ENCODE results near the gene FAM168B. TPM values are rescaled to one million over a fixed set of nuclear protein-coding genes. Genes with fewer than 3 reads are reported as not detected.

The FAM168B gene
- total RNA-seq, 1 experiment from 2014 or later = 79.6 TPM

DNA sequence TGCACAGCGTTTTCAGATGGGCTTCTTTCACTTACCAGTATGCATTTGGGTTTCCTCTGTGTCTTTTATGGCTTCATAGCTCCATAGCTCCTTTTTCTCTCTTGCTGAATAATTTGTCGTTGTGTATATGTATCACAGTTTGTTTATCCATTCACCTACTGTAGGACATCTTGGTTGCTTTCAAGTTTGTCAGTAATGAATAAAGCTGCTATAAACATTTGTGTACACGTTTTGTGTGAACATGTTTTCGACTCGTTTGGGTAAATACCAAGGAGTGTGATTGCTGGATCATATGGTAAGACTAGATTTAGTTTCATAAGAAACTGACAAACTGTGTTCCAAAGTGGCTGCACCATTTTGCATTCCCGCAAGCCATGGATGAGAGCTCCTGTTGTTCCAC, 94.7 kb downstream of the FAM168B start:
- no peaks in the 10 kb centered on the region for H3K27me3 ChIP-seq (ENCODE audit: insufficient read depth, low read depth)
- no TSS peak for BruUV-seq (replicated peaks)
- no peak overlapping the region for H3K4me2 ChIP-seq
- H3K9me2 ChIP-seq (ENCODE audit: insufficient read depth) = no peaks in the 10 kb centered on the region
- H3K27ac ChIP-seq = no peak overlapping the region
- H3K4me1 ChIP-seq (replicated peaks; ENCODE audit: insufficient read depth) = no peaks in the 10 kb centered on the region
- TF ChIP-seq, protein P1, sequence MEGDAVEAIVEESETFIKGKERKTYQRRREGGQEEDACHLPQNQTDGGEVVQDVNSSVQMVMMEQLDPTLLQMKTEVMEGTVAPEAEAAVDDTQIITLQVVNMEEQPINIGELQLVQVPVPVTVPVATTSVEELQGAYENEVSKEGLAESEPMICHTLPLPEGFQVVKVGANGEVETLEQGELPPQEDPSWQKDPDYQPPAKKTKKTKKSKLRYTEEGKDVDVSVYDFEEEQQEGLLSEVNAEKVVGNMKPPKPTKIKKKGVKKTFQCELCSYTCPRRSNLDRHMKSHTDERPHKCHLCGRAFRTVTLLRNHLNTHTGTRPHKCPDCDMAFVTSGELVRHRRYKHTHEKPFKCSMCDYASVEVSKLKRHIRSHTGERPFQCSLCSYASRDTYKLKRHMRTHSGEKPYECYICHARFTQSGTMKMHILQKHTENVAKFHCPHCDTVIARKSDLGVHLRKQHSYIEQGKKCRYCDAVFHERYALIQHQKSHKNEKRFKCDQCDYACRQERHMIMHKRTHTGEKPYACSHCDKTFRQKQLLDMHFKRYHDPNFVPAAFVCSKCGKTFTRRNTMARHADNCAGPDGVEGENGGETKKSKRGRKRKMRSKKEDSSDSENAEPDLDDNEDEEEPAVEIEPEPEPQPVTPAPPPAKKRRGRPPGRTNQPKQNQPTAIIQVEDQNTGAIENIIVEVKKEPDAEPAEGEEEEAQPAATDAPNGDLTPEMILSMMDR (conservative IDR thresholded peaks at IDR 0.05) = no peak
- no peak for TF ChIP-seq EZH2 (IDR thresholded peaks at IDR 0.05; ENCODE audit: low read depth)
- no peaks in the 10 kb centered on the region for H3K79me2 ChIP-seq (ENCODE audit: low read depth)
- CTCF ChIA-PET = no interaction called here
- POLR2A ChIA-PET (ENCODE audit: unreplicated experiment) = interaction anchor here (0.7 kb wide), 1 partner anchor 178 kb away, joined by 3 read pairs; no protein-coding TSS in a partner anchor
- no peaks in the 10 kb centered on the region for H4K20me1 ChIP-seq (ENCODE audit: insufficient read depth)
- no peaks in the 10 kb centered on the region for H3K9me3 ChIP-seq (ENCODE audit: insufficient read depth, low read depth)
- H3F3A ChIP-seq (ENCODE audit: insufficient read depth, low read depth) = no peaks in the 10 kb centered on the region
- intact Hi-C loops (cut with micrococcal nuclease; ENCODE audit: unreplicated experiment) = no loop called here
- no peak for DNase-seq
- H3K4me3 ChIP-seq = no peak overlapping the region
- no peaks in the 10 kb centered on the region for H3K36me3 ChIP-seq (ENCODE audit: low read depth)
- H2AFZ ChIP-seq = no peak overlapping the region

Other genes starting within 250 kb of the FAM168B start
- gene PLEKHB2, start 11.9 kb upstream of the FAM168B start, total RNA-seq (2021) = 43.7 and 46.2 TPM in 2 replicates
- 0.20 TPM in 1 of 2 replicates, not detected in the other for gene POTEE, start 116.1 kb upstream of the FAM168B start, total RNA-seq (2021)